GM04503 (cell line): ENCODE data around the gene BAHCC1.

Source experiments
- DNase-seq: peaks from one replicate; pipeline ENCODE4 v3.0.0-alpha.2; 2012; ENCODE audit warnings: low read depth

Gene BAHCC1

GRCh38 chr17:81367171-81367570 is 28.1 kb upstream of the BAHCC1 start:
- no peak for DNase-seq

- DNase-seq, result no peak
These were observed 26.9 kb upstream of the BAHCC1 start for GRCh38 chr17:81368161-81369022.

DNA sequence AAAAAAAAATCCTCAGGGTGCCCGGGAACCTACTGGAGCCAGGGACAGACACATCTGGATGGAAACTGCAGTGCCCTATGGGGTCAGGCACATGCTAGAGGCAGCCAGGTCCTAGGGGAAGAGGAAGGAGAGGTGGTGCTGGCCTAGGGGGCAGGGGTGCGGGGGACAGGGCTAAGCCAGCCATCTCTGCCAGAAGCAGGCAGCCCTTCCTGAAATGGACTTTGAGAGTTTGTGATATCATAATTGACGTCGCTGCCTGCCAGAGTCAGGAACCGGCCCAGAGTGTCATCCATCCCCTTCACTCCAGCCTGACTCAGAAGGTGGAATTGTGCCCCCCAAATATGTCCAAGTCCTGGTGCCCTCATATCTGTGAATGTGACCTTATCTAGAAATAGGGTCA is 25.0 kb upstream of the BAHCC1 start:
- no peak for DNase-seq

DNA sequence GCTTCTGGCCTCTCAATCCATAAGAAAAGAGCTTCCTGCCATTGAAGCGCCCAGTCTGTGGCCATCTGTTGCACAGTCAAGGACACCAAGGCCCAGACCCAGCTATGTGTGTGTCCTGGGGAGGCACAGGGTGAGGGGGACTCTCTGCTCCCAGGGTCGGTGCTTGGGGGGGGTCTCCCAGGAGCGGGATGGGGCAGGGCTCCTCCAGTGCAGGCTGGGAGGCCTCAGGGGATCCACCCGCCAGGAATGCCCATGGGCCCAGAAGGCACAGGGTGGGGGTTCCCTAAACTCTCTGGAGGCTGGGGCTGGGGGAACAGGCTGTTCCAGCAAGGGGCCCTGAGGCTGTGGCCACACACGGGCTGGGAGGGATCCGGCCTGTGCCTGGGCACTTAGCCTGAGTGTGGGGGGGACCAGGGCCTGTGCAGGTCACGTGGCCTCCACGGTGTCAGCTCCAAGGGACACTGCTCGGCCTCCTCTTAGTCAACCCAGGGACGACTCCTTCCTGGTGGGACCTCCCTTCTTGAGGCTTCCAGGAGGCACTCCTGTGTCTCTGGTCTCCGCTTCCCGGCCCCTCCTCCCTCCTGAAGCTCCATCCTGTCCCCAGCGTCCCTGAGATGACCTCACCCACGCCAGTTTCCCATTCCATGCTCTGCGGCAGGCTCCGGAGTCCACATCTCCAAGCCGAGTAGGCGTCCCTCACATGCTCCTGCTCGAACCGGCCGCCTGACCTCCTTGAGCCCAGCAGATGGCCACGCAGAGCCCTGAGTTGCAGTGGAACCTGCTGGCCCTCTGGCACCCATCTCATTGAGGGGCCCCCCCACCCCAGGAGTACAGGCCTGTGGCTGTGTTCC is 23.1 kb upstream of the BAHCC1 start:
- no peak for DNase-seq

GRCh38 chr17:81373536-81374160 is 21.6 kb upstream of the BAHCC1 start:
- DNase-seq, result no peak

DNA sequence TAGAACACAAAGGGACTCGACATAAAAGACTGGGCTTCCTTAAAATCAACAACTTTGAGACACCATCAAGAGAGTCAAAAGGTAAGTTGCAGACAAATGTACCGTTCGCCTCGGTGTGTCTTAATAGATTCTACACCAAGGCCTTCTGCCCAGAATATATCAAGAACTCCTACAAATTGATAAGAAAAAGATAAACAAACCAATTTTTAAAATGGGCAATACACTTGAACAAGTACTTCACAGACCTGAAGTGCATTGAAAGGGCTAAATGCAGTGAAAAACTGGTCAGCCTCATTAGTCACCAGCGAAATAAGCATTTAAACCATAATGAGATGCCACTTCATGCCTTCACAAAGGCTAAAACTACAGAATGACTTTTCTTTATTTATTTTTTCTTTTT is 20.4 kb upstream of the BAHCC1 start:
- DNase-seq, result no peak

DNA sequence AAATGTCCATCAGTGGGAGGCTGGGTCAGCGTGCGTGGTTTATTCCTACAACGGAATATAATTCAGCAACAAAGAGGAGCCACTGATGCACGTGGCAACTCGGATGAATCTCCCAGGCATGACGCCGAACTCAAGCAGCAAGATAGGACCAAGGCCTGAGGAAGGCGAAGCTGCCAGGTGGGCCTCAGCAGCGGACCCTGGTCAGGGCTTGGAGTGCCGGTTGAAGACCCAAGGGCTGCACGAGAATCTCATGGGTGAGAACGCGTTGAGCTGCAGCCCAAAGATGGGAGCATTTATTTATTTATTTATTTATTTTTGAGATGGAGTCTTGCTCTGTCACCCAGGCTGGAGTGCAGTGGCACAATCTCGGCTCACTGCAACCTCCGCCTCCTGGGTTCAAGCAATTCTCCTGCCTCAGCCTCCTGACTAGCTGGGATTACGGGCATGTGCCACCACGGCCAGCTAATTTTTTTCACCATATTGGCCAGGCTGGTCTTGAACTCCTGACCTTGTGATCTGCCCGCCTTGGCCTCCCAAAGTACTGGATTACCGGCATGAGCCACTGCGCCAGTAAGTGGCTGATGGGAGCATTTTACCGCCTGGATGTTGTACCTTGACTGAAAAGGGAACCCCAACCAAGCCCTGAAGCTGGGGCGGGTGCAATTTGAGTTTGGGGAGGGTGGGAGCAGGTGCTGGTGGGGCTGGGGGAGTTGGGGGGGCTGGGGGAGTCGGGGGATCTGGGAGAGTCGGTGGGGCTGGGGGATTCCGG is 18.1 kb upstream of the BAHCC1 start:
- no peak for DNase-seq

DNA sequence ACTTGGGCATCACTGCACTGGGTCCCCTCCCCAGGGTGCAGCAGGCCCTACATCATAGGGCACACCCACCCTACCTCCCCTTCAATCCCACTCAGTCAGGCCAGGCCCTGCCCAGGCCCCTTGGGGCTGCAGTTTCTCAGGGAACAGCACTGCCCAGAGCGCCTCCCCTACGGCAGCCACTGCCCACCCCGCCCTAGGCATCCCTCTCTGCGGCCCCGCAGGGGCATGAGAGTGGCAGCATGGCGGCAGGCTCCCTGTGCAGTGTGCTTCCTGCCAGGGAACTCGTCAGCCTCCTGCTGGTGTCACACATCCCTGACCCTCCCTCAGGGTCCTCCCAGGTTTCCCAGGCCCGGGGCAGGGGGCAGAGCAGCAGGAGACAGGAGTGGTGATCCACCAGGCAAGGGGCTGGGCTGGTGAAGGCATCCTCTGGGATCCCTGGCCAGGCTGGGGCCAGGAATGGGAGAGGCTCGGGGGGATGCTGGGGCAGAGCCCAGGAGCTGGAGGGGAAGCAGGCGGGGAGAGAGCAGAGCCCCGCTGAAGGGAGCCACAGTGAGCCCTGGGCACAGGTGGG is 16.2 kb upstream of the BAHCC1 start:
- DNase-seq, result no peak

GRCh38 chr17:81379523-81379942 is 15.7 kb upstream of the BAHCC1 start:
- no peak for DNase-seq

GRCh38 chr17:81380131-81380530 is 15.1 kb upstream of the BAHCC1 start:
- no peak for DNase-seq

- DNase-seq, result no peak
These were observed 14.4 kb upstream of the BAHCC1 start for GRCh38 chr17:81380666-81381518.

GRCh38 chr17:81381632-81382577 is 13.4 kb upstream of the BAHCC1 start:
- no peak for DNase-seq

DNA sequence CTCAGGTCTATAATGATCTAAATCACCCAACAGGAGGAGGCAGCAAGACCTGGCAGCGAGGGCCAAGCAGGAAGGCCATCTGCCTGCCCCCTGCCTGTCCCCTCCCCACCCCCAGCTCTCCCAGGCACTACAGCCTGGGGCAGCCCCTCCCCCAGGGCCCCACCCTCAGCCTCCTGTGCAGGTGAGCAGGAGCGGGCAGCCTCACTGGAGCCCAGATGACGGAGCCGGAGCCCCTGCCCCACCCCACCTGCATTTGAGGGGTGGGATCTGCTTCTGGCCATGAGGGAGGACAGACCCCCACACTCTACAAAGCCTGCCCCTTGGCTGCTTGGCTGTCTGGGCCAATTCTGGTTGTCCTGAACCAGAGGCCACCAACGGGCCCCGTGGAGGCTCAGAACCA is 12.4 kb upstream of the BAHCC1 start:
- no peak for DNase-seq

GRCh38 chr17:81383504-81384421 is 11.5 kb upstream of the BAHCC1 start:
- DNase-seq, result no peak

DNA sequence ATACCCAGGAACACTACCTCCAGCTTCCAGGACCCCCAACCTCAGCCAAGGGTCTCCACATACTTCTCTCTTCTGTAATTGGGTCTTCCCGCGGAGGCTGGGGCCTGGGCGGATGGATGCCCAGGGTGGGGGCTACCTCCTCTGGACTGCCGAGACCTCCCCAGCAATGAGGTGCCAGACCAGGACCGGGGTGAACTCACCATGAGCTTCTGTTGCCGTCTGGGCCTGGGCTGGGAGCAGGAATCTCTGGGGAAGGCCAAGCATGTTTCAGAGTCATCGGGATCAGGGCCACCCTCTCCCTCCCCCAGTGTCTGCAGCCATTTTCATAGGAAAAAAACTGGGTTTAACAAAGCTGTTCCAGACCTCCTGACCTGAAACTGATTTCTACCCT is 10.3 kb upstream of the BAHCC1 start:
- no peak for DNase-seq

GRCh38 chr17:81385320-81386111 is 9.7 kb upstream of the BAHCC1 start:
- no peak for DNase-seq

- no peak for DNase-seq
These were observed 9.1 kb upstream of the BAHCC1 start for GRCh38 chr17:81386141-81386645.
